Large intestine (tissue), 3 donors: Measurements from ENCODE around the gene BFAR. TPM values are rescaled to one million over a fixed set of nuclear protein-coding genes. Genes with fewer than 3 reads are reported as not detected.
"Not testable (repeated sequence)": the region's sequence is repeated elsewhere in the genome, so short reads cannot be mapped to it uniquely, and the experiment has no call there.

ENCODE experiments used
- DNase-seq, 2 donors: peaks; one replicate each; pipeline versions ENCODE4 v3.0.0 to v3.0.0-alpha.2; 2013
- H3K27ac ChIP-seq: one replicate; pipeline ENCODE4 v1.5.1; 2013; ENCODE audit warnings: low read length
- H3K27me3 ChIP-seq: 2 replicates; pipeline ENCODE4 v1.6.1; 2013; ENCODE audit warnings: low read length; ENCODE audit not compliant: control insufficient read depth, insufficient read depth
- H3K36me3 ChIP-seq: 2 replicates; pipeline ENCODE4 v1.6.1; 2013; ENCODE audit warnings: low read length; ENCODE audit not compliant: control insufficient read depth, insufficient read depth
- H3K4me1 ChIP-seq: one replicate; pipeline ENCODE4 v1.6.1; 2013; ENCODE audit warnings: low read length; ENCODE audit not compliant: control insufficient read depth, insufficient read depth
- H3K4me3 ChIP-seq: one replicate; pipeline ENCODE4 v1.5.1; 2013; ENCODE audit warnings: low read length
- H3K9me3 ChIP-seq: one replicate; pipeline ENCODE4 v1.6.1; 2013; ENCODE audit warnings: mild to moderate bottlenecking, low read depth, low read length, moderate library complexity; ENCODE audit not compliant: control insufficient read depth
- WGBS: methylation state at CpG from one replicate; pipeline ENCODE4 v1.1.5; 2013; ENCODE audit warnings: low lambda C conversion rate; ENCODE audit not compliant: insufficient coverage; 5-methylcytosine and 5-hydroxymethylcytosine counted together
- polyA plus RNA-seq: library from polyadenylated mRNA; unstranded; fragments of 120-200 nt; gene quantifications from one replicate; pipeline ENCODE4 v1.2.1, GENCODE V29; 2013

BFAR gene
- polyA plus RNA-seq, 1 donor: 59.4 TPM

DNA sequence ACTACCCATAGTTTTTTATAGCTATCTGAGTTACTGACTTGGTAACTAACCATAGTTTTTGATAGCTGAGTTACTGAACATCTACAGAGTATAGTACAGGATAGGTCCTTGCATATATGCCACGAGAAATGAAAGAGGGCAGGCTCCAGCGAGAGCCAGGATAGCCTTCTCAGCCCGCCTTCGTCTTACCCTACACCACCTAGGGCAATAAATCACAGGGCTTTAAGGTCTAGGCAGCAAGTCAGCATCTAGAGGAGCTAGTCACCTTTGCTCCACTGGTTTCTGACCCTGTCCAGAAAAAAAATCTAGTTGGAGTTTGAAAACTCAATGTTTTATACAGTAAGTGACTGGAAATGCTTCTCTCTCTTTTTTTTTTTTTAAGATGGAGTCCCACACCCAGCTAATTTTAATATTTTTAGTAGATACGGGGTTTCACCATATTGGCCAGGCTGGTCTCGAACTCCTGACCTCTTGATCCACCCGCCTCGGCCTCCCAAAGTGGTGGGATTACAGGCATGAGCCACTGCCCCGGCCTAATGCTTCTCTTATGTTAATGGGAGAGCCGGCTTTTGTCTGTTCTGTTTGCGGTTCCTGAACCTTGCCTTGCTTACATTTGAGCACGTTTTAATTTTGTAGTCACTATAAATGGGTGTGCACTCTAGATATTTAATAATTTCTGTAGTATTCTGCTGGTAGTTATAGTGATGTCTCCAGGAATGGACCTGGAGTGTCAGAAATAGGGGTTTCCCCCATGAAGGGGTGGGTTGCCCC, 2.8 kb downstream of the BFAR start:
- DNase-seq: peak; percentile 51 to 69
- H3K27me3 ChIP-seq: no peaks in the 10 kb centered on the region
- H3K9me3 ChIP-seq: no peaks in the 10 kb centered on the region
- peaks cover 27% of the 10 kb centered on the region for H3K4me1 ChIP-seq
- peak overlapping the region; percentile 54 for H3K27ac ChIP-seq
- WGBS: 18% methylated on average over 2 of the region's 12 CpGs
- no peak overlapping the region for H3K4me3 ChIP-seq
- H3K36me3 ChIP-seq: peaks cover 8% of the 10 kb centered on the region

DNA sequence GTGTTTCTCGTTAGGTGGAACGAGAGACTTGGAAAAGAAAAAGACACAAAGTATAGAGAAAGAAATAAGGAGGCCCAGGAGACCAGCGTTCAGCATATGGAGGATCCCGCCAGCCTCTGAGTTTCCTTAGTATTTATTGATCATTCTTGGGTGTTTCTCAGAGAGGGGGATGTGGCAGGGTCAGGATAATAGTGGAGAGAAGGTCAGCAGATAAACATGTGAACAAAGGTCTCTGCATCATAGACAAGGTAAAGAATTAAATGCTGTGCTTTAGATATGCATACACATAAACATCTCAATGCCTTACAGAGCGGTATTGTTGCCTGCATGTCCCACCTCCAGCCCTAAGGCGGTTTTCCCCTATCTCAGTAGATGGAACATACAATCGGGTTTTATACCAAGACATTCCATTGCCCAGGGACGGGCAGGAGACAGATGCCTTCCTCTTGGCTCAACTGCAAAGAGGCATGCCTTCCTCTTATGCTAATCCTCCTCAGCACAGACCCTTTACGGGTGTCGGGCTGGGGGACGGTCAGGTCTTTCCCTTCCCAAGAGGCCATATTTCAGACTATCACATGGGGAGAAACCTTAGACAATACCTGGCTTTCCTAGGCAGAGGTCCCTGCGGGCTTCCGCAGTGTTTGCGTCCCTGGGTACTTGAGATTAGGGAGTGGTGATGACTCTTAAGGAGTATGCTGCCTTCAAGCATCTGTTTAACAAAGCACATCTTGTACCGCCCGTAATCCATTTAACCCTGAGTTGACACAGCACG, 3.6 kb downstream of the BFAR start:
- H3K9me3 ChIP-seq, H3K4me3 ChIP-seq, H3K27me3 ChIP-seq: not testable (repeated sequence)
- peak in 1 of 2 donors; percentile 50 for DNase-seq
- H3K36me3 ChIP-seq: peaks cover 16% of the 10 kb centered on the region
- WGBS: 20% methylated on average over 1 of the region's 17 CpGs
- H3K27ac ChIP-seq: peak overlapping the region; percentile 38
- H3K4me1 ChIP-seq: peaks cover 27% of the 10 kb centered on the region

DNA sequence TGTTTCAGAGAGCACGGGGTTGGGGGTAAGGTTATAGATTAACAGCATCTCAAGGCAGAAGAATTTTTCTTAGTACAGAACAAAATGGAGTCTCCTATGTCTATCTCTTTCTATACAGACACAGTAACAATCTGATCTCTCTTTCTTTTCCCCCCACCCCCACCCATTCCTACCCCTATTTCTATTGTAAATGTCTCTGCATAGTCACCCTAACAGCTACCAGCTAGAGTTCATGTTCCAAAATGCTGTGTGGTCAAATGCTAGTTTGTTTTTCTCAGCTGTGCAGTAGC, 4.1 kb downstream of the BFAR start:
- not testable (repeated sequence) for H3K27me3 ChIP-seq, H3K9me3 ChIP-seq, H3K4me3 ChIP-seq, DNase-seq
- H3K36me3 ChIP-seq: peaks cover 19% of the 10 kb centered on the region
- H3K27ac ChIP-seq: peak overlapping the region; percentile 13
- H3K4me1 ChIP-seq: peaks cover 26% of the 10 kb centered on the region
- no CpG with 5 or more reads among the region's 1 CpG for WGBS

DNA sequence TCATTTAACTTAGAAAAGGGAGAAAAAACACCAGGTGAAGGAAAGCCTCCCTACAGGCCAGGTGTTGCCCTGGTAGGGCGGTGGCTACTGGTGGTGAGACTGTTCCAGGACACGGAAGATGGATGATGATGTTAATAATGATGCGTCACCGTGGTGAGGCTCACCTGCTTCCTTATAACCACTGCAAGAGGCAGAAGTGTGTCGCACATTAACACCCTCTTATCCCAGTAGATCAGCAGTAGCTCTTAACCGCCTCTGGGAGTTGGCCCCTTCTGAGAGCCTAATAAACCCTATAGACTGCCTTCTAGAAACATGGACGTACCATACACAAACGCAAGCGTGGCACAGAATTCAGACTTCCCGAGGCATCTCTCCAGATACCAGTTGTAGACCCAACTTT, 7.8 kb downstream of the BFAR start:
- Histone ChIP-seq H3K27me3 (no peaks in the 10 kb centered on the region), H3K36me3 (peaks cover 36% of the 10 kb centered on the region), H3K4me3 (no peak overlapping the region), H3K9me3 (no peaks in the 10 kb centered on the region), H3K4me1 (peaks cover 10% of the 10 kb centered on the region), H3K27ac (no peak overlapping the region)
- whole genome bisulfite sequencing: no CpG with 5 or more reads among the region's 10 CpGs
- peak in 1 of 2 donors; percentile 39 for DNase-seq

DNA sequence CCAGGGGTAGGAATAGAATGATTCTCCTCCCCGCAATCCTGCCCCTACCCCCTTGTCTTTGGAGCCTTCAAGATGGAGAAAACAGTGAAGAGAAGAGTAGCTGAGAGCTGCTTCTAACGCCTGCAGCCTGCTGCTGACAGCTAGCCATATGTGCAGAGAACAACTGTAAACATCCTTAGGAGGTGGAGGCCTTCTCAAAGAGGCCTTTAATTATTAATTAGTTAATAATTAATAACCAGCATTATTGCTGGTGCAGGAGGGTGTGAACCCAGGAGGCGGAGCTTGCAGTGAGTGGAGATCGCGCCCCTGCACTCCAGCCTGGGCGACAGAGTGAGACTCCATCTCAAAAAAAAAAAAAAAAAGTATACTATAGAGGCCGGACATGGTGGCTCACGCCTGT, 8.5 kb downstream of the BFAR start:
- Histone ChIP-seq H3K4me1 (peaks cover 4% of the 10 kb centered on the region), H3K4me3 (no peak overlapping the region), H3K9me3 (no peaks in the 10 kb centered on the region), H3K27ac (no peak overlapping the region), H3K27me3 (no peaks in the 10 kb centered on the region), H3K36me3 (peaks cover 42% of the 10 kb centered on the region)
- no peak for DNase-seq
- WGBS: no CpG with 5 or more reads among the region's 8 CpGs

DNA sequence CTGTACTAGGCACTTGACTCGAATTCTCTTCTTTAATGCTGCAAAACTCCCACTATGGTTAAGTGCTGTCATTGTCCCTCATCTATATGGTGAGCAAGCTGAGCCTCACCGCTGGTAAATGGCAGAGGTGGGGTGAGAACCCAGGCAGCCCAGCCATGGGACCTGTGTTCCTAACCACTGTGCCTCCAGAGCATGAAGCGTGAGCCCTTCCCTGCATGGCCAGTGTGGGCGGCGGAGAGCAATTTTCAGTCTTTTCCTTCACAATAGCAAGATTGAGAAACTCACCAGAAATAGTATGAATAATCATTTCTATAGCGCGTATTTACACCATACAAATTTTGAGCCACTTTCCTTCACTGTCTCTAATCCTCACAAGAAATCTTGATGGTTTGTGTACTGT, 9.2 kb downstream of the BFAR start:
- WGBS: 90% methylated on average over 2 of the region's 7 CpGs

DNA sequence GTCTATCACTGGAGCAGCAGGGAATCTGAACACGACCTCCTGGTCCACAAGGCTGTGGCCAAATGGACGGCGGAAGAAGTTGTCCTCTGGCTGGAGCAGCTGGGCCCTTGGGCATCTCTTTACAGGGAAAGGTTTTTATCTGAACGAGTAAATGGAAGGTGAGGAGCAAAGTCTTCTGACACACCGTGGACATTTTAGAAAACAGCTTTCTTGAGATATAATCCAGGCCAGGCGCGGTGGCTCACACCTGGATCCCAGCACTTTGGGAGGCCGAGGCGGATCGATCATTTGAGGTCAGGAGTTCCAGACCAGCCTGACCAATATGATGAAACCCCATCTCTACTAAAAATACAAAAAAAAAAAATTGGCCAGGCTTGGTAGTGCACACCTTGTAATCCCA, 17.1 kb downstream of the BFAR start:
- no peak for DNase-seq
- 100% methylated on average over 1 of the region's 10 CpGs for WGBS
- no peaks in the 10 kb centered on the region for H3K4me1 ChIP-seq
- H3K9me3 ChIP-seq: no peaks in the 10 kb centered on the region
- no peaks in the 10 kb centered on the region for H3K27me3 ChIP-seq
- no peak overlapping the region for H3K4me3 ChIP-seq
- H3K27ac ChIP-seq: no peak overlapping the region
- H3K36me3 ChIP-seq: peaks cover 60% of the 10 kb centered on the region

More for the DNA sequence above, 9.2 kb downstream of the BFAR start:
- Histone ChIP-seq H3K9me3 (no peaks in the 10 kb centered on the region), H3K27me3 (no peaks in the 10 kb centered on the region), H3K27ac (no peak overlapping the region), H3K4me1 (peaks cover 3% of the 10 kb centered on the region), H3K4me3 (no peak overlapping the region), H3K36me3 (peaks cover 46% of the 10 kb centered on the region)
- no peak for DNase-seq

DNA sequence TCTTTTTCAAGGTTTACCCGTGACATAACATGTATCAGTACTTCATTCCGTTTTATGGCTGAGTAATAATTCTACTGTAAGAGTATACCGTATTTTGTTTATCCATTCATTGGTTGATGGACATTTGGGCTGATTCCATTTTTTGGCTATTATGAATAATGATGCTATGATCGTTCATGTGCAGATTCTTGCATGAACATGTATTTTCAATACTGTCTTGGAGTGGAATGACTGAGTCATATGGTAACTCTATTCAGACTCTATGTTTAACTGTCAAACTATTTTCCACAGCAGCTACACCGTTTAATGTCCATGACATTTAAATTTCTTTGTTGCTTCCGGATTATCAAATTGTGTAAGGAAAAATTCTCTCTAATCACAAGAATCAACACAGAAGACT, 17.9 kb downstream of the BFAR start:
- H3K4me1 ChIP-seq: no peaks in the 10 kb centered on the region
- WGBS: 87% methylated on average over 4 of the region's 6 CpGs
- no peak overlapping the region for H3K4me3 ChIP-seq
- H3K27ac ChIP-seq: no peak overlapping the region
- peaks cover 58% of the 10 kb centered on the region for H3K36me3 ChIP-seq
- no peaks in the 10 kb centered on the region for H3K9me3 ChIP-seq
- H3K27me3 ChIP-seq: no peaks in the 10 kb centered on the region
- DNase-seq: no peak

DNA sequence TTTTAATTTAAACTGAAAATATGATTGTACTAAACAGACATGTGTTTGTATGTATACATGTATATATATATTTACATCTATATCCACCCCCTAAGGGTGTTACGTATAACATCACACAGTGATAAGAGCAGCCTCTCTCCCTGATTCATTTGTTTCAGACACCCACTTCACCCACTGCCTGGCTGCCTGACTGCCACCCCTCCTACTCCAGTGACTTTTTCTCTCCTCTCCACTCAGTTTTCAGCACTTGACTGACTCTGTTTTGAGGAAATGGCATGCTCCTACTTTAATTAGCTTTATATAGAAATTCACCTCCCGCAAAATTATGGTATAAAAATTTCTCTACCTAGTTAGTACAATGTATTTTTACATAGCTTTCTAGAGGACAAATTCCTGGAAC, 20.0 kb downstream of the BFAR start:
- H3K36me3 ChIP-seq: peaks cover 56% of the 10 kb centered on the region
- H3K27ac ChIP-seq: no peak overlapping the region
- no peak overlapping the region for H3K4me3 ChIP-seq
- H3K9me3 ChIP-seq: no peaks in the 10 kb centered on the region
- no peak for DNase-seq
- peaks cover 12% of the 10 kb centered on the region for H3K4me1 ChIP-seq
- H3K27me3 ChIP-seq: no peaks in the 10 kb centered on the region
- WGBS: 100% methylated on average over 1 of the region's 2 CpGs

DNA sequence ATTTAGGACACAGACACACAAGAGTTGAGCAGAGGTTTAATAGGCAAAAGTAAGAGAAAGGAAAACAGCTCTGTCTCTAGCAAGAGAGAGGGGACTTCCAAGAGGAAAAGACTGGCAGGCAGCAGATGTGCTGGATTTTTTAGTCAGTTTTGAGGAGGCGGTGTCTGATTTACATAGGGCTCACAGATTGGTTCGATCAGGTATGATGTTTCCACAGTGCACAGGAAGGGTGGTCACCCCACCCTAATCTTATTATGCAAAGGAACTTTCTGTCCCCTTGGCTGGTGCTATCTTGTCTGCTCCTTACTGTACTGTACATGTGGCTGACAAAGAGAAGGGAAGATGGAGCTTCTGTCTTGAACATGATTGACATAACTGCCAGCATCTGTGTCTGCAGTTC, 25.3 kb downstream of the BFAR start:
- Histone ChIP-seq H3K27me3 (no peaks in the 10 kb centered on the region), H3K27ac (no peak overlapping the region), H3K9me3 (no peaks in the 10 kb centered on the region), H3K4me3 (no peak overlapping the region), H3K4me1 (peaks cover 12% of the 10 kb centered on the region), H3K36me3 (peaks cover 47% of the 10 kb centered on the region)
- DNase-seq: peak in 1 of 2 donors; percentile 21
- no CpG with 5 or more reads among the region's 2 CpGs for WGBS
